ENCODE data around the gene PHRF1. TPM values are rescaled to one million over a fixed set of nuclear protein-coding genes. Genes with fewer than 3 reads are reported as not detected.
A peak's percentile ranks its signal among the peaks of the same experiment; 100 is the strongest.

Gene PHRF1
- total RNA-seq (2014; rRNA removed; shearing (Covaris generic)): 22.0 and 22.6 TPM in 2 replicates
- 26.3 and 32.0 TPM in 2 replicates for polyA plus RNA-seq (2015; cell fraction: cytosol; rRNA removed)
- polyA plus RNA-seq (2015; cell fraction: nucleus; rRNA removed): 26.9 and 31.1 TPM in 2 replicates

DNA sequence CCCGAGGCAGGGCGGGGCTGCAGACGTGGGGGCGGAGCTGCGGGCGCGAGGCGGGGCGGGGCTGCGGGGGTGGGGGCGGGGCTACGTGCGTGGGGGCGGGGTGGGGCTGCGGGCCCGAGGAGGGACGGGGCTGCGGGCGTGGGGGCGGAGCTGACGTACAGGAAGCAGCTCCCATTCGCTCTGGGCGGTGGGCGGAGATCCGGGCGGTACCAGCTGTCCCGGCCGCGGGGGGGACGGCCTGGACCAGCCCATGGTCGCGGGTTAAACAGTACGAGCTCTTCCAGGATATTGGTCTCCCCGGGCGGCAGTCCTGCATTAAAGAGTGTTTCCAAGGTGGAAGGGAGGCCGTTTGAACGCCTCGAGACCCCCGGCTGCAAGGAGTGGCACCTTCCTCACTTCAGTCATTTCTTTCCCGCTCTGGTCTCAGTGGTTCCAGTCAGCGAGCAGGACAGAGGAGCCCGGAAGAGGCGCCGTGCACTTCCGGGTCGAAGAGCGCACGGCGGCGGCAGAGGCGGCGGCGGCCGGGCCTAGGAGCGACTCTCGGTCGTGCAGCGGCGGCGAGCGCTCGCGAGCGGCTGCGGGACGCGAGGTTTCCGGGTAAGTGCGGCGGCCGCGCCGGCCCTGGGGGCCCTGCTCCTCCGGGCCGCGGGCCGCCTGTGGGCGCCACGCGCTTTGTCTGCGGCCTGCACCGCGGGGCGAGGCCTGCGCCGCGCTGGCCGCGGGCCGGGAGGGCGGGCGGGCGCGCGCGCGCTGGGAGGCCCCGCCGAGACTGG lies at the start of gene PHRF1:
Gene PHRF1, plus strand, starts transcription at position 475 of the 773 bp plus-strand sequence. CDS start 5,043 bp downstream, outside the sequence.
- in situ Hi-C loops (cut with HindIII; ENCODE audit: low pct_unique_long_range_greater_than_20kb, low sequenced_read_pairs): no loop called here
- DNase-seq (ENCODE audit: low read depth, low spot score): peak; percentile 91

DNA sequence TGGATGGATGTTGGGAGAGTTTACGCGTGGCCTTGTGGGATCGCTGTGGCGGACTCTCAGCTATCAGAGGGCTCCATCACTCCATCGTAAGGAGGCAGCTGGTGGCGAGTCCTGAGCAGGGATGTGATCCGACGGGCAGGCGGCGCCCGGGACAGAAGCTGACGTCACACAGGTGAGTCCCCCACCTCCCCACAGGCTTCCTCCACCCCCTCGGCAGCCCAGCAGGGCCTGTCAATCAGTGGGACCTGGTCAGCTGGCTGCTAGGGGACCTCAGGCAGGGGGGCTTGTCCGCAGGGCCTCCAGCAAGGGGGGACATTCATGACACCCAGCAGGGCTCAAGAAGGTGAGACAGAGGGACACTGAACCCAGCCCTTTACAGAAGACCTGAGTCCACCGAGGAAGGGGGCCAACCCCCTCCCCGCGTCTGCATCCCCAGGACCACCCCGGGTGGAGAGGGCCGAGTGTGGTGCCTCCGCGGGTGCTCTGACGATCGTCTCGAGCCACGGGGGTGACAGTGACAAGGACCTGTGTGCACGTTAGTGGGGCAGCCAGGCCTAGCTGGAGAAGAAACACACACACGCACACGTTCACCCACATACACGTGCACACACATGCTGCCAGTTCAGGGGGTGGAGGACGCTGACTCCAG lies 48.0 kb upstream of the PHRF1 start:
- DNase-seq (ENCODE audit: low read depth, low spot score): no peak
- in situ Hi-C loops (cut with HindIII; ENCODE audit: low pct_unique_long_range_greater_than_20kb, low sequenced_read_pairs): no loop called here

GRCh38 chr11:528815-529727 lies 47.2 kb upstream of the PHRF1 start:
- no peak for DNase-seq (ENCODE audit: low read depth, low spot score)
- in situ Hi-C loops (cut with HindIII; ENCODE audit: low pct_unique_long_range_greater_than_20kb, low sequenced_read_pairs): no loop called here

GRCh38 chr11:529728-530411 lies 46.4 kb upstream of the PHRF1 start:
- in situ Hi-C loops (cut with HindIII; ENCODE audit: low pct_unique_long_range_greater_than_20kb, low sequenced_read_pairs): no loop called here

GRCh38 chr11:530960-531831 lies 45.1 kb upstream of the PHRF1 start:
- in situ Hi-C loops (cut with HindIII; ENCODE audit: low pct_unique_long_range_greater_than_20kb, low sequenced_read_pairs): no loop called here

More at GRCh38 chr11:529728-530411, 46.4 kb upstream of the PHRF1 start:
- DNase-seq (ENCODE audit: low read depth, low spot score): no peak

DNA sequence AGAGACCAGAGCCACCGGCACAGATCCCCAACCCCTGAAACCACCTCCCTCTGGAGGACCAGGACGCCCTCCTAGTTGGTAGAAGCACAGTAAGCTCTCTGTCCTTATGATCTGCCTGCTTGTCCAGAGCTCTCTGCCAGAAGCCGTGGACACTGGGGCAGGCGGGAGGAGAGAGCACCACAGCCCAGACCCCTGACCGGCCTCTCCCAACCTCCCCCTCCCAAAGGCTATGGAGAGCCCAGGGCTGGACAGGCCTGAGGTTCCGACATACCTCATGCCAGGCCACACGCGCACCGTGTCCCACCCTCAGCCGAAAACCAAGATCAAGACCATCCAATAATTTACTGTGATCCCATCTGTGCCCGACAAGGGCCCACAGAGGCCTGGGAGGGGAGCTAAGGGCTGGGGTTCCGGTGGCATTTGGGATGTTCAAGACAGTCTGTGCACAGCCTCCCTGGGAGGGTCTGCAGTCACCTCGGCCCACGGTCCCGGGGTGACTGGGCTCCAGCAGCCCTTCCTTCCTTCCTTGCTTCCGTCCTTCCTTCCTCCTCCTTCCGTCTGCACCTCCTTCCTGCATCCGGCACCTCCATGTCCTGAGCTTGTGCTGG lies 44.2 kb upstream of the PHRF1 start:
- in situ Hi-C loops (cut with HindIII; ENCODE audit: low pct_unique_long_range_greater_than_20kb, low sequenced_read_pairs): no loop called here
- DNase-seq (ENCODE audit: low read depth, low spot score): no peak

More at GRCh38 chr11:530960-531831, 45.1 kb upstream of the PHRF1 start:
- DNase-seq (ENCODE audit: low read depth, low spot score): no peak

DNA sequence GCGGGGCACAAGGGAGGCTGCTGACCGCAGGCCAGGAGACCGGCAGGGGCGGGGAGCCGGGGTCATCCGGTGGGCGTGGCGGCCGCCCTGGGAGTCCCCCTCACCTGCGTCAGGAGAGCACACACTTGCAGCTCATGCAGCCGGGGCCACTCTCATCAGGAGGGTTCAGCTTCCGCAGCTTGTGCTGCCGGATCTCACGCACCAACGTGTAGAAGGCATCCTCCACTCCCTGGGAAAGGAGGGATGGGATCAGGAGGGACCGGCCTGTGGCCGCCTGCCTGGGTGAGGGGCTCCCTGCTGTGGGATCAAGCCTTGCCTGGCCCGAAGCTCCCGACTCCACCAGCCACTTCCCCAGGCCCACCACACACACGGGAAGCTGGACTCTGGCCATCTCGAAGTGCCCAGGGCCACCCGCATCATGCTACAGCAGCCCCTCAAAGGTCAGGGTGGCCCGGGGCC lies 43.7 kb upstream of the PHRF1 start:
- DNase-seq (ENCODE audit: low read depth, low spot score): no peak

DNA sequence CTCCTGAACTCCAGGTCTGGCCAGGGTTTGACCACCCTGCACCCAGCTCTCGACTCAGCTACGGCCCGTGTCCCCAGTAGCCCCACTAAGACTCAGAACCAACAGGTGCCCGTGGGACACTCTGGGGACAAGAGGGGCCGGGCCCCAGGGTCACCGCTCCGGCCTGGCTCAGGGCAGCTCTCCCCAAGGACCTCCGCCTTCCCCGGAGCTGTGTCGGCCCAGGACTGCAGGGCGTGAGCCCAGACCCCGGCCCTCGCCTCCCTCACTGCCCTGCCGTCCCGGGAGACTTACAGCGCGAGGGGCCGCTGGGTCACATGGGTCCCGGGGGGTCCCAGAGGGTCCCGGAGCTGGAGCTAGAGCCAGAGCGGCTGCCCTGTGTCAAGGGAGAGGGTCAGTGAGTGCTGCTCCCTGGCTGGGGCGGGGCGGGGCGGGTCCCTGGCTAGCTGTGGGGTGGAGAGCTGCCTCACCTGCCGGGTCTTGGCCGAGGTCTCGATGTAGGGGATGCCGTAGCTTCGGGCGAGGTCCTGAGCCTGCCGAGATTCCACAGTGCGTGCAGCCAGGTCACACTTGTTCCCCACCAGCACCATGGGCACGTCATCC lies 43.2 kb upstream of the PHRF1 start:
- no peak for DNase-seq (ENCODE audit: low read depth, low spot score)
- in situ Hi-C loops (cut with HindIII; ENCODE audit: low pct_unique_long_range_greater_than_20kb, low sequenced_read_pairs): no loop called here

More for the DNA sequence above, 43.7 kb upstream of the PHRF1 start:
- in situ Hi-C loops (cut with HindIII; ENCODE audit: low pct_unique_long_range_greater_than_20kb, low sequenced_read_pairs): no loop called here

- DNase-seq (ENCODE audit: low read depth, low spot score): no peak
- in situ Hi-C loops (cut with HindIII; ENCODE audit: low pct_unique_long_range_greater_than_20kb, low sequenced_read_pairs): no loop called here
Observed at GRCh38 chr11:533586-534395, 42.5 kb upstream of the PHRF1 start.

GRCh38 chr11:534396-535209 lies 41.7 kb upstream of the PHRF1 start:
- DNase-seq (ENCODE audit: low read depth, low spot score): no peak
- in situ Hi-C loops (cut with HindIII; ENCODE audit: low pct_unique_long_range_greater_than_20kb, low sequenced_read_pairs): no loop called here

DNA sequence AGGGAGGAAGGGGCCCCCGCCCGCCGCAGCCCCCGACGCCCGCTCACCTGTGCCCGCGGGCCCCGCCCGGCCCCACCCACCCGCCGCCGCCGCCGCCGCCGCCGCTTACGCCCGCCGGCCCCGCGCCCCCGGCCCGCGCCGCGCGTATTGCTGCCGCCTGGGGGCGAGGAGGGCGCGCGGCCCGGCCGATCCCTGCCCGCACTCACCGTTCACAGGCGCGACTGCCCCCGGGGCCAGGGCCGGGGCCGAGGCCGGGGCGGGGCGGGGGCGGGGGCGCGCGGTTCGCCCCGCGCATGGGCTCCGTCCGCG lies 41.1 kb upstream of the PHRF1 start:
- in situ Hi-C loops (cut with HindIII; ENCODE audit: low pct_unique_long_range_greater_than_20kb, low sequenced_read_pairs): no loop called here
- no peak for DNase-seq (ENCODE audit: low read depth, low spot score)

DNA sequence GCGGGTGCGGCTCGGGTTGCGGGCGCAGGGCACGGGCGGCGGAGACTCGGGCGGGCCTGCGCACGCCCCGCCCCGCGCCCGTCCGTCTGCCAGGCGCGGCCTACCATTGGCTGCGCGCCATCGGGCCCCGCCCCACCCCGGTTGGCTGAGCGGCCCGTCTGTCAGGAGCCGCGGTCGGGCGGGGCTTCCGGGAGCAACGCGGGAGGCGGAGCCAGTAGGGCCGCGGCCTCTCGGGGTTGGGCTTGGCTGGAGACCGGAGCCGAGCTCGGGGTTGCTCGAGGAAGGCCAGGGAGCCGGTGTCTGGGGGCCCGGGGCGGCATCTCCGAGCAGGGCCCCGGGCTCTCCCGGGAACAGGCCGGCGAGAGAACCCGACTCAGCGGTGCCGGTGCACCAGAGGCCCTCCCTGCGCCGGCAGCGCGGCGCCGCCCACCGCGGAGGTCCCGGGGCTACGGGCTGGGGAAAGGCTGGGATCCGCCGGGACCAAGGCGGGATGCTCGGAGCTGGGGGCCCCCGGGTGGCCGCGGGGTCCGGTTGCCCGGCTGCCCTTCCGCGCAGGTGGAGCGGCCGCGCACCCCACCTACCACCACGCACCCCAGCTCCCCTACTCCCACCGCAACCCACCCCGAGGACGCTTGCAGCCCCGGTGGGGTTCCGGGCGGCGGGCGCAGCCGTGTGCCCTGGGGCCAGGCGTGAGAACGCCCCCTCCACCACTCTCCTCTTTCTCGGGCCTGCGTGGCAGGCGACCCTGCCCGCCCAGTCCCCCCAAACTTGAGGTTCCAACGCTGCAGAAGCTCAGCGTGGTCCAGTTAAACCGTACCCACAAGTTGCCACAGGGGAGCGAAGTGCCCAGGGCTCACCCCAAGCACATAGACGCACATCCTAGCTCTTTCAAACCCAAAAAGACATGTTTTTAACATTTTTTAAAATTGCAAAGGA lies 40.5 kb upstream of the PHRF1 start, which contains the start of gene HRAS:
Gene HRAS, minus strand, starts transcription at position 58 of the 936 bp plus-strand sequence.
- peak; percentile 90 for DNase-seq (ENCODE audit: low read depth, low spot score)
- in situ Hi-C loops (cut with HindIII; ENCODE audit: low pct_unique_long_range_greater_than_20kb, low sequenced_read_pairs): no loop called here

Data from SK-MEL-5 (cell line).